ENCODE data around the gene RAPGEF4. TPM values are rescaled to one million over a fixed set of nuclear protein-coding genes. Genes with fewer than 3 reads are reported as not detected.

RAPGEF4 gene
- total RNA-seq, 1 experiment from 2014 or later, result 0.59 TPM

GRCh38 chr2:172792711-172793110 lies 57.1 kb downstream of the RAPGEF4 start:
- H3K9me2 ChIP-seq (ENCODE audit: insufficient read depth), result no peaks in the 10 kb centered on the region
- BruUV-seq (replicated peaks), result no TSS peak
- H3K27me3 ChIP-seq (ENCODE audit: insufficient read depth, low read length), result peaks cover 4% of the 10 kb centered on the region; the same call in 1 of the 2 replicates
- H3K4me3 ChIP-seq (replicated peaks in 1 of 2; ENCODE audit: low read depth in 1 of 2, low read length in 2 of 2), result no peak overlapping the region
- intact Hi-C loops (cut with micrococcal nuclease), result no loop called here
- POLR2A ChIA-PET, result no interaction called here
- H3K9ac ChIP-seq (ENCODE audit: low read length), result no peak overlapping the region
- H3K27ac ChIP-seq (ENCODE audit: low read depth, low read length), result no peak overlapping the region
- H3K79me2 ChIP-seq (ENCODE audit: insufficient read depth, low read length), result no peaks in the 10 kb centered on the region
- DNase-seq (ENCODE audit: low read depth, low spot score) (no peak), ATAC-seq (no peak)
- CTCF ChIA-PET, result no interaction called here
- no peaks in the 10 kb centered on the region for H3K9me3 ChIP-seq (ENCODE audit: control insufficient read depth in 1 of 2, insufficient read depth in 1 of 2, low read depth in 1 of 2, low read length in 2 of 2)
- H2AFZ ChIP-seq (ENCODE audit: low read depth, low read length, poor library complexity, severe bottlenecking), result no peak overlapping the region
- H3K4me2 ChIP-seq (ENCODE audit: low read length), result no peak overlapping the region
- RAD21 ChIA-PET (ENCODE audit: low non-redundant PET in 1 of 2, low total read pairs in 2 of 2, uncharacterized antibody in 2 of 2, unreplicated experiment in 2 of 2), result no interaction called here
- no peaks in the 10 kb centered on the region for H3K36me3 ChIP-seq (ENCODE audit: control insufficient read depth in 1 of 2, insufficient read depth in 2 of 2, low read length in 2 of 2)
- TF ChIP-seq YY1 (IDR thresholded peaks at IDR 0.05; ENCODE audit: extremely low read depth, insufficient replicate concordance, low read depth, low read length) (no peak), CEBPB (IDR thresholded peaks at IDR 0.05; ENCODE audit: low read depth) (no peak), CTCF (IDR thresholded peaks at IDR 0.05 in 2 of 3, conservative IDR thresholded peaks at IDR 0.05 in 1 of 3; ENCODE audit: borderline replicate concordance in 1 of 3, insufficient read depth in 1 of 3, low read depth in 2 of 3, low read length in 2 of 3) (no peak), SIN3A (IDR thresholded peaks at IDR 0.05; ENCODE audit: low read depth) (no peak), MAX (IDR thresholded peaks at IDR 0.05) (no peak), ZBTB33 (IDR thresholded peaks at IDR 0.05; ENCODE audit: extremely low read depth, insufficient replicate concordance, low read length) (no peak), JUND (IDR thresholded peaks at IDR 0.05) (no peak), SRF (IDR thresholded peaks at IDR 0.05; ENCODE audit: low read depth) (no peak), POLR2AphosphoS5 (IDR thresholded peaks at IDR 0.05; ENCODE audit: low read depth, low read length) (no peak), EZH2phosphoT487 (IDR thresholded peaks at IDR 0.05; ENCODE audit: borderline replicate concordance) (no peak), POLR2A (IDR thresholded peaks at IDR 0.05; ENCODE audit: borderline replicate concordance, extremely low read depth, insufficient read depth, insufficient read length) (no peak), ZFX (IDR thresholded peaks at IDR 0.05) (no peak), EZH2 (IDR thresholded peaks at IDR 0.05) (no peak), ELF1 (IDR thresholded peaks at IDR 0.05; ENCODE audit: borderline replicate concordance, low read depth) (no peak), TCF7L2 (IDR thresholded peaks at IDR 0.05; ENCODE audit: borderline replicate concordance, extremely low read depth, insufficient read depth, insufficient read length) (no peak), EGR1 (IDR thresholded peaks at IDR 0.05; ENCODE audit: low read depth) (no peak), RAD21 (IDR thresholded peaks at IDR 0.05; ENCODE audit: low read depth) (no peak), ZNF274 (IDR thresholded peaks at IDR 0.05; ENCODE audit: low read depth, low read length) (no peak), REST (IDR thresholded peaks at IDR 0.05; ENCODE audit: low read depth) (no peak)
- no peaks in the 10 kb centered on the region for H4K20me1 ChIP-seq (ENCODE audit: insufficient read depth)
- no peaks in the 10 kb centered on the region for H3K4me1 ChIP-seq (ENCODE audit: control insufficient read depth in 1 of 2, insufficient read depth in 2 of 2, low read length in 2 of 2)
